Prostate gland (tissue), 2 donors: ENCODE results near the gene MIS18A.

Experiments
- POLR2A ChIP-seq: fragments of 450-650 bp; IDR thresholded peaks from one replicate; pipeline ENCODE4 v1.6.1; 2016; ENCODE audit warnings: antibody characterized with exemption, mild to moderate bottlenecking
- POLR2AphosphoS5 ChIP-seq: sonication (generic); formaldehyde crosslinking; IDR thresholded peaks from one replicate; pipeline ENCODE4 v1.6.1; 2017; ENCODE audit warnings: antibody characterized with exemption
- TF ChIP-seq, protein P1 (sequence below), 4 experiments: fragments of 200-600 bp in 2 of 4; fragments of 450-650 bp in 2 of 4; sonication (generic) in 2 of 4; IDR thresholded peaks; 1 replicate in 3 of 4; 2 replicates in 1 of 4; pipeline ENCODE4 v1.5.1; 2016 to 2019; ENCODE audit warnings: antibody characterized with exemption in 4 of 4, mild to moderate bottlenecking in 2 of 4, moderate library complexity in 2 of 4

DNA sequence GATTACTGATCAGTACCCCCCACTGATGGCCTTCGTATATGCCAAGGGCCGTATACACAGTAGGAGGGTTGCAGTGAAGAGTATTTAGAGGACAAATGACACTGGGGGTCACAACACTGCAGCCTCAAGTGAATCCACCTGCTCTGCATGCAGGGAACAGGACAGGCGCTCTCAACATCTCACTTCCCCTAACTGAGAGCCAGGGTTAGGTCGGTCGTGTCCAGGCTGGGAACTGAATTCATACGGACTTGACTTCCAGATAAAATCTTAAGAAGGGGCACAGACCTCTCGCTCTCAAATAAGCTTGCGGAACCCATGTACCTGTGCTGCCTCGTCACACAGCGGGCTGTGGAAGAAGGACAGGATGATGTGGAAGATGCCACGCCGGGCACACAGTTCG, 42.6 kb upstream of the MIS18A start:
- TF ChIP-seq POLR2AphosphoS5, result no peak
- TF ChIP-seq, protein P1, sequence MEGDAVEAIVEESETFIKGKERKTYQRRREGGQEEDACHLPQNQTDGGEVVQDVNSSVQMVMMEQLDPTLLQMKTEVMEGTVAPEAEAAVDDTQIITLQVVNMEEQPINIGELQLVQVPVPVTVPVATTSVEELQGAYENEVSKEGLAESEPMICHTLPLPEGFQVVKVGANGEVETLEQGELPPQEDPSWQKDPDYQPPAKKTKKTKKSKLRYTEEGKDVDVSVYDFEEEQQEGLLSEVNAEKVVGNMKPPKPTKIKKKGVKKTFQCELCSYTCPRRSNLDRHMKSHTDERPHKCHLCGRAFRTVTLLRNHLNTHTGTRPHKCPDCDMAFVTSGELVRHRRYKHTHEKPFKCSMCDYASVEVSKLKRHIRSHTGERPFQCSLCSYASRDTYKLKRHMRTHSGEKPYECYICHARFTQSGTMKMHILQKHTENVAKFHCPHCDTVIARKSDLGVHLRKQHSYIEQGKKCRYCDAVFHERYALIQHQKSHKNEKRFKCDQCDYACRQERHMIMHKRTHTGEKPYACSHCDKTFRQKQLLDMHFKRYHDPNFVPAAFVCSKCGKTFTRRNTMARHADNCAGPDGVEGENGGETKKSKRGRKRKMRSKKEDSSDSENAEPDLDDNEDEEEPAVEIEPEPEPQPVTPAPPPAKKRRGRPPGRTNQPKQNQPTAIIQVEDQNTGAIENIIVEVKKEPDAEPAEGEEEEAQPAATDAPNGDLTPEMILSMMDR (IDR thresholded peaks at IDR 0.05), result no peak
- no peak for TF ChIP-seq POLR2A
